Nasal cavity respiratory epithelium epithelial cell of viscerocranial mucosa (primary cell): ENCODE data around the gene ASB16. TPM values are rescaled to one million over a fixed set of nuclear protein-coding genes. Genes with fewer than 3 reads are reported as not detected.

ENCODE experiments used
- total RNA-seq: library from RNA; depleted of rRNA; stranded (reverse); fragments of >200 nt; gene quantifications from 2 replicates; pipeline ENCODE4 v1.2.3, GENCODE V29; 2014

The ASB16 gene
- total RNA-seq: not detected in 2 replicates

GRCh38 chr17:44170499-44171201 lies at the start of gene ASB16:
TSS of gene ASB16 (plus strand) at chr17:44170704. CDS start at chr17:44170790, 86 bp downstream.

GRCh38 chr17:44123356-44124117 lies 47.0 kb upstream of the ASB16 start, which contains the start of gene HDAC5:
TSS of gene HDAC5 (minus strand) at chr17:44123641. CDS start at chr17:44117515, 6,126 bp downstream.

GRCh38 chr17:44186307-44187130 lies 16.0 kb downstream of the ASB16 start, which contains the start of gene TMUB2:
TSS of gene TMUB2 (plus strand) at chr17:44186972. CDS start at chr17:44187709, 737 bp downstream.

GRCh38 chr17:44199553-44200477 lies 29.3 kb downstream of the ASB16 start, which contains the start of gene ATXN7L3:
TSS of gene ATXN7L3 (minus strand) at chr17:44199884. CDS start at chr17:44198070, 1,814 bp downstream.

GRCh38 chr17:44219616-44220212 lies 49.2 kb downstream of the ASB16 start, which contains the start of gene UBTF:
TSS of gene UBTF (minus strand) at chr17:44219675. CDS start at chr17:44218229, 1,446 bp downstream.

Other genes with a start within 250 kb of the ASB16 start
- not detected in 2 replicates for gene PPY, start 228.2 kb upstream of the ASB16 start, total RNA-seq
- 0.68 TPM in 1 of 2 replicates, not detected in the other for gene PYY, start 216.8 kb upstream of the ASB16 start, total RNA-seq
- 11.8 and 19.5 TPM in 2 replicates for gene NAGS, start 166.1 kb upstream of the ASB16 start, total RNA-seq
- gene TMEM101, start 155.7 kb upstream of the ASB16 start, total RNA-seq: 39.7 and 63.2 TPM in 2 replicates
- 27.1 and 36.9 TPM in 2 replicates for gene LSM12, start 104.0 kb upstream of the ASB16 start, total RNA-seq
- gene G6PC3, start 100.0 kb upstream of the ASB16 start, total RNA-seq: 6.8 and 11.0 TPM in 2 replicates
- gene HDAC5, start 47.1 kb upstream of the ASB16 start, total RNA-seq: 18.5 and 41.2 TPM in 2 replicates
- 0.21 and 0.68 TPM in 2 replicates for gene HROB, start 28.8 kb upstream of the ASB16 start, total RNA-seq
- gene TMUB2, start 16.3 kb downstream of the ASB16 start, total RNA-seq: 21.9 and 33.1 TPM in 2 replicates
- 56.0 and 56.3 TPM in 2 replicates for gene ATXN7L3, start 29.2 kb downstream of the ASB16 start, total RNA-seq
- 29.7 and 50.3 TPM in 2 replicates for gene UBTF, start 49.0 kb downstream of the ASB16 start, total RNA-seq
- not detected in 2 replicates for gene SLC4A1, start 97.4 kb downstream of the ASB16 start, total RNA-seq
- gene RUNDC3A, start 137.9 kb downstream of the ASB16 start, total RNA-seq: 0.57 and 3.4 TPM in 2 replicates
- gene SLC25A39, start 154.1 kb downstream of the ASB16 start, total RNA-seq: 91.2 and 133 TPM in 2 replicates
- gene GRN, start 174.6 kb downstream of the ASB16 start, total RNA-seq: 763 and 1,739 TPM in 2 replicates
- 0.34 and 1.4 TPM in 2 replicates for gene FAM171A2, start 193.1 kb downstream of the ASB16 start, total RNA-seq
- under 0.01 and 0.07 TPM in 2 replicates for gene ITGA2B, start 218.9 kb downstream of the ASB16 start, total RNA-seq